Dedifferentiated amniotic fluid mesenchymal stem cell (primary cell): ENCODE results near the gene RNF223.
"Not testable (repeated sequence)": the region's sequence is repeated elsewhere in the genome, so short reads cannot be mapped to it uniquely, and the experiment has no call there.

Experiments
- DNase-seq: peaks from one replicate; pipeline ENCODE4 v3.0.0-alpha.2; 2016; ENCODE audit errors: extremely low spot score

The RNF223 gene

DNA sequence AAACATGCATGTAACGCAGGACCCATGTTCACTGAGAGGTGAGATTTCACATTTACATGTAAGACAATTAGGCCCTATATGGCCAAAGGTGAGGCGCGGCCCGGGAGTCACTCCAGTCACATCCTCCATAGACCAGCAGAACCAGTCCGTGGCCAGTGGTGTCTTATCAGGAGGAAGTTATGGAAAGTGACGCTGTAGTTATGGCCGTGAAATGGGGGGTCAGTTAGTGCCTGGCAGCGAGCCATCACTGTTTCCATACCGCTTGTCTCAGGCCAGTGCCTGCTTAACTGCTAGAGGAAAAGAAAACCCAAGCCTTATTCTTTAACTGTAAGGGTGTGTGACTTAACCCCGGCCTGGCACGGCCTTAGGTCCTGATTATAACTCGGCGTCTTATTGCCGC lies 35.6 kb upstream of the RNF223 start:
- DNase-seq, result no peak

GRCh38 chr1:1106510-1107221 lies 32.6 kb upstream of the RNF223 start:
- DNase-seq, result no peak

DNA sequence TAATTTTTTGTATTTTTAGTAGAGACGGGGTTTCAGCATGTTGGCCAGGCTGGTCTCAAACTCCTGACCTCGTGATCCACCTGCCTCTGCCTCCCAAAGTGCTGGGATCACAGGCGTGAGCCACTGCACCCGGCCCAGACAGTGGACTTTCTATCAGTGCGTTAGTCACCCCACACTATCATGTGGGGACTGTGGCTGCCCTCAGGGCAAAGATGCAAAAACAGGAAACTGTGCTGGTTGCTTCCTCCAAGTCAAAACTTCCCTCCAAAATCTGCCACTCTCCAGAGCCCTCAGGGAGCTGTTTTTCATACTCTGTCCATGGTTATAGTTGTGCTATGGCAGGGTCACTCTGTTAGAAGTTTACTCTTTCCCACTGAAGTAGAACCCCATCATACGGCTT lies 30.0 kb upstream of the RNF223 start:
- DNase-seq, result not testable (repeated sequence)

- no peak for DNase-seq
Observed at GRCh38 chr1:1101503-1101902, 27.4 kb upstream of the RNF223 start.

- DNase-seq, result no peak
Observed at GRCh38 chr1:1100296-1100695, 26.2 kb upstream of the RNF223 start.

DNA sequence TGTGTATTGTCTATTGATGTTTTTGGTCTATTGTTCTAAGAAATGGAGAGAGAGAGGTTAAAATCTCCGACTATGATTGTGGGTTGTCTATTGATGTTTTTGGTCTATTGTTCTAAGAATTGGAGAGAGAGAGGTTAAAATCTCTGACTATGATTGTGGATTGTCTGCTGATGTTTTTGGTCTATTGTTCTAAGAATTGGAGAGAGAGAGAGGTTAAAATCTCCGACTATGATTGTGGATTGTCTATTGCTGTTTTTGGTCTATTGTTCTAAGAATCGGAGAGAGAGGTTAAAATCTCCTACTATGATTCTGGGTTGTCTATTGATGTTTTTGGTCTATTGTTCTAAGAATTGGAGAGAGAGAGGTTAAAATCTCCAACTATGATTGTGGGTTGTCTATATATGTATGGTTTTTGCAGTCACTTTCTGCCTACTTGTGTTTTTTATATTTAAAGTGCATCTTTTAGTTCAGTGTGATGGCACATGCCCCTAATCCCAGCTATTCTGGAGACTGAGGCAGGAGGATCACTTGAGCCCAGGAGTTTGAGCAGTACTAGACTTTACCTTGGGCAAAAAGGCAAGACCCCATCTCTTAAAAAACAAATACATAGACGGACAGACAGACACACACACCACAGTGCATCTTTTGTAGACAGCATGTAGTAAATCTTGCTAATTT lies 25.5 kb upstream of the RNF223 start:
- no peak for DNase-seq

DNA sequence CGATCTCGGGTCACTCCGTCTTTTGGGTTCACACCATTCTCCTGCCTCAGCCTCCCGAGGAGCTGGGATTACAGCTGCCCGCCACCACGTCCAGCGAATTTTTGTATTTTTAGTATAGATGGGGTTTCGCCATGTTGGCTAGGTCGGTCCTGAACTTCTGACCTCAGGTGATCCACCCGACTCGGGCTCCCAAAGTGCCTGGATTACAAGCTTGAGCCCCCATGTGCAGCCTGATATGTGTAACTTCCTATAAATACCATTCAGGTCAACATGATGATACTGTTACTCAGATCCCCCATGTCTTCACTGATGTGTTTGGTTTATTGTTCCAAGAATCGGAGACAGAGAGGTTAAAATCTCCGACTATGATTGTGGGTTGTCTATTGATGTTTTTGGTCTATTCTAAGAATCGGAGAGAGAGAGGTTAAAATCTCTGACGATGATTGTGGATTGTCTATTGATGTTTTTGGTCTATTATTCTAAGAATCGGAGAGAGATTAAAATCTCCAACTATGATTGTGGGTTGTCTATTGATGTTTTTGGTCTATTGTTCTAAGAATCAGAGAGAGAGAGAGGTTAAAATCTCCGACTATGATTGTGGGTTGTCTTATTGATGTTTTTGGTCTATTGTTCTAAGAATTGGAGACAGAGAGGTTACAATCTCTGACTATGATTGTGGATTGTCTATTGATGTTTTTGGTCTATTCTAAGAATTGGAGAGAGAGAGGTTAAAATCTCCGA lies 24.7 kb upstream of the RNF223 start:
- DNase-seq, result no peak

DNA sequence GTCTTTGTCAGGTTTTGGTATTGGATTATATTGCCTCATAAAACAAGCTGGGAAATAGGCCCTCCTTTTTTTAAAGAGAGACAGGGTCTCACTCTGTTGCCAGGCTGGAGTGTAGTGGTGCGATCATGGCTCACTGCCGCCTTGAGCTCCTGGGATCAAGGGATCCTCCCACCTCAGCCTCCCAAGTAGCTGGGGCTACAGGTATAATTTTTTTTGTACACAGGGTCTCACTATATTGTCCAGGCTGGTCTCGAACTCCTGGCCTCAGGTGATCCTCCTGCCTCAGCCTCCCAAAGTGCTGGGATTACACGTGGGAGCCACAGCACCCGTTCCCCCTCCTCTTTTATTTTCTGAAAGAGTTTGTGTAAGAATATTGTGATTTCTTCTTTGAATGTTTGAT lies 22.0 kb upstream of the RNF223 start:
- not testable (repeated sequence) for DNase-seq

- DNase-seq, result no peak
Observed at GRCh38 chr1:1094981-1095380, 20.9 kb upstream of the RNF223 start.

DNA sequence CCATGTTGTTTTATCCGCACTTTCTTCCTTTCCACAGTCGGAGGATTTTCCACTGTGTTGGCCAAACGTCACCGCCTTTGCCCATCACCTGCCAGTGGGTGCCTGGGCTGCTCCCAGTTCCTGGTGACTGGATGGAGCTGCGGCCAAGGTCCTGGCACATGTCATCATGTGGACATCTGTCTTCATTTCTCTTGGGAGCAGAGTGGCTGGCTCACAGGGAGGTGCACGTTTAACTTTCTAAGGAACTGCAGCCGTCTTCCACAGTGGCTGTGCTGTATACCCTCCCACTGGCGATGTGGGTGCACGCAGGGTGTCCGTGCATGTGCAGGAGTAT lies 19.5 kb upstream of the RNF223 start:
- no peak for DNase-seq

GRCh38 chr1:1092894-1093609 lies 18.9 kb upstream of the RNF223 start:
- no peak for DNase-seq

GRCh38 chr1:1092149-1092855 lies 18.2 kb upstream of the RNF223 start:
- no peak for DNase-seq

DNA sequence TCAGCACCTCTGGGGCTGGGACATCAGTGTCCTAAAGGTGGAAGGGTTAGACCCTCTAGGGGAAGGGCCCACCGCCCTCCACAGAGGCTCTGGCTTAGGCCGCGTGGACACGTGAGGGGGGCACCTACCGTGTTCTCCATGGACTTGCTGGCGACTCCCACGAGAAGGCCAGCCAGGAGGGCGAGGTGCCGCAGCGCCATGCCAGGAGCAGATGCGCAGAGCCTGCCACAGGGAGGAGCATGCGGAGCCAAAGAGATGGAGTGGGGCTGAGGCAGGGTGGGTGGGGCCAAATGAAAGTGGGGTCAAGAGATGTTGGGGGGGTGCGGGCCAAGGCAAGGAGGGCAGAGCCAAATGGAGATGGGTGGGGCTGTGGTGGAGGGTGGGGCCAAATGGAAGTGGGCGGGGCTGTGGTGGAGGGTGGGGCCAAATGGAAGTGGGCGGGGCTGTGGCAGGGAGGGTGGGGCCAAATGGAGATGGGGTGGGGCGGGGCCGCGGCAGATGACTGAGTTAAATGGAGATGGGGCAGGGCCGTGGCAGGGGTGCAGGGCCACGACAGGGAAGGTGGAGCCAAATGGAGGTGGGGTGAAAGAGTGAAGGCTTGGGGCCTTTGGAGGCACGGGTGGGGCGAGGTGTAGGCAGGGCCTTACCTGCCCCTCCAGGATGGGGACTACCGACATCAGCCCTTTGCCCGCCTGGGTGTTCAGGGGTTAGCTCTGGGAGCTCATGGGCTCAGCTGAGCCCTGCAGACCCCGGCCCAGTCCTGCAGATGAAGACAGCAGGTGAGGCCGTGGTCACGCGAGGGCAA lies 17.4 kb upstream of the RNF223 start:
- no peak for DNase-seq

- no peak for DNase-seq
Observed at GRCh38 chr1:1090424-1091343, 16.6 kb upstream of the RNF223 start.

GRCh38 chr1:1089731-1090423 lies 15.8 kb upstream of the RNF223 start:
- DNase-seq, result no peak

- DNase-seq, result no peak
Observed at GRCh38 chr1:1088801-1089680, 14.9 kb upstream of the RNF223 start.

- DNase-seq, result no peak
Observed at GRCh38 chr1:1088029-1088800, 14.1 kb upstream of the RNF223 start.
